ENCODE results near the gene TUBB. TPM values are rescaled to one million over a fixed set of nuclear protein-coding genes. Genes with fewer than 3 reads are reported as not detected.
A peak's percentile ranks its signal among the peaks of the same experiment; 100 is the strongest.

Gene TUBB
- total RNA-seq, 6 experiments from 2014 or later, result 150 to 268 (median 241) TPM

DNA sequence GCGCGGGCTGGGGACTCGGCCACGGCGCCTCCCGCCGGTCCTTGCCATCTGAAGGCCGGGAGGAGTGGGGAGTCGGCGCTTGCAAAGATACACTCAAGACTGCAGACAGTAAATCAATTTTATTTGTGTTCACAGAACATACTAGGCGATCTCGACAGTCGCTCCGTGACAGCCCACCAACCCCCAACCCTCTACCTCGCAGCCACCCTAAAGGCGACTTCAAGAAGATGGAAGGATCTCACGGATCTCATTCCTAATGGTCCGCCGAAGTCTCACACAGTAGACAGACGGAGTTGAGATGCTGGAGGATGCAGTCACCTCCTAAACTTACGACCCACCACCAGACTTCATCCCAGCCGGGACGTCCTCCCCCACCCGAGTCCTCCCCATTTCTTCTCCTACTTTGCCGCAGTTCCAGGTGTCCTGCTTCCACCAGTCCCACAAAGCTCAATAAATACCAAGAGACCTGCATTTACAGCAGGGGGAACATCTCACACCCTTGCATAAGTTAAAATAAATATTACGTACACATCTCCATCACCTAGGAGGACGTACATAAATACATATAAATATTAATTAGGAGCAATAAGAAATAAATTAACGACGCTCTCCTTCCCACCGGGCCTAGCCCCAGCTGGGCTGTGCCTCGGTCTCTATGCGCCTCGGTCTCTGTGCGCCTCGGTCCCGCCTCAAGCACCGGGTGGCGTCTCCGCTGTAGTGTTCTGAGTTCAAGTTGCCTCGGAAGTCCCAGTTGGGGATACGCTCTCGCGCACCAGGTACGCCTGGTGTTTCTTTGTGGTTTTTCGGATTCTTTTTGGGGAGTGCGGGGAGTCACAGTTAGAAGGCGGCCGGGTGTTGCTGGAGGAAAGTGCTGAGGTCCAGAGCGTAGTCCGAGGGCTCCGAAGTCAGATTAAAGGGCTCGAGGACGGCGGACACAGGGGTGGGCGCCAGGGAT lies 23.2 kb downstream of the TUBB start:
- peak; percentile 0 to 20 (median 6) for ATAC-seq
- Histone ChIP-seq H3K4me1 (peaks cover 0 to 16% (median 8%) of the 10 kb centered on the region in 4 donors), H3K4me3 (peak overlapping the region; percentile 82 to 95 (median 93)), H3K27ac (peak overlapping the region; percentile 88 to 98 (median 89)), H3K36me3 (peaks cover 0 to 20% (median 16%) of the 10 kb centered on the region in 4 donors), H3K9me3 (no peaks in the 10 kb centered on the region), H3K27me3 (no peaks in the 10 kb centered on the region)
- WGBS (ENCODE audit: insufficient coverage, low coverage, low lambda C conversion rate, missing lambda C conversion rate), result 0% methylated on average over 28 of the region's 55 CpGs
- DNase-seq, result peak in 2 of 3 donors; percentile 44 to 59
- intact Hi-C loops (cut with DNase I), result no loop called here
- peak; percentile 47 for TF ChIP-seq POLR2A (IDR thresholded peaks at IDR 0.05)
- TF ChIP-seq, protein P1, sequence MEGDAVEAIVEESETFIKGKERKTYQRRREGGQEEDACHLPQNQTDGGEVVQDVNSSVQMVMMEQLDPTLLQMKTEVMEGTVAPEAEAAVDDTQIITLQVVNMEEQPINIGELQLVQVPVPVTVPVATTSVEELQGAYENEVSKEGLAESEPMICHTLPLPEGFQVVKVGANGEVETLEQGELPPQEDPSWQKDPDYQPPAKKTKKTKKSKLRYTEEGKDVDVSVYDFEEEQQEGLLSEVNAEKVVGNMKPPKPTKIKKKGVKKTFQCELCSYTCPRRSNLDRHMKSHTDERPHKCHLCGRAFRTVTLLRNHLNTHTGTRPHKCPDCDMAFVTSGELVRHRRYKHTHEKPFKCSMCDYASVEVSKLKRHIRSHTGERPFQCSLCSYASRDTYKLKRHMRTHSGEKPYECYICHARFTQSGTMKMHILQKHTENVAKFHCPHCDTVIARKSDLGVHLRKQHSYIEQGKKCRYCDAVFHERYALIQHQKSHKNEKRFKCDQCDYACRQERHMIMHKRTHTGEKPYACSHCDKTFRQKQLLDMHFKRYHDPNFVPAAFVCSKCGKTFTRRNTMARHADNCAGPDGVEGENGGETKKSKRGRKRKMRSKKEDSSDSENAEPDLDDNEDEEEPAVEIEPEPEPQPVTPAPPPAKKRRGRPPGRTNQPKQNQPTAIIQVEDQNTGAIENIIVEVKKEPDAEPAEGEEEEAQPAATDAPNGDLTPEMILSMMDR (IDR thresholded peaks at IDR 0.05), result no peak

DNA sequence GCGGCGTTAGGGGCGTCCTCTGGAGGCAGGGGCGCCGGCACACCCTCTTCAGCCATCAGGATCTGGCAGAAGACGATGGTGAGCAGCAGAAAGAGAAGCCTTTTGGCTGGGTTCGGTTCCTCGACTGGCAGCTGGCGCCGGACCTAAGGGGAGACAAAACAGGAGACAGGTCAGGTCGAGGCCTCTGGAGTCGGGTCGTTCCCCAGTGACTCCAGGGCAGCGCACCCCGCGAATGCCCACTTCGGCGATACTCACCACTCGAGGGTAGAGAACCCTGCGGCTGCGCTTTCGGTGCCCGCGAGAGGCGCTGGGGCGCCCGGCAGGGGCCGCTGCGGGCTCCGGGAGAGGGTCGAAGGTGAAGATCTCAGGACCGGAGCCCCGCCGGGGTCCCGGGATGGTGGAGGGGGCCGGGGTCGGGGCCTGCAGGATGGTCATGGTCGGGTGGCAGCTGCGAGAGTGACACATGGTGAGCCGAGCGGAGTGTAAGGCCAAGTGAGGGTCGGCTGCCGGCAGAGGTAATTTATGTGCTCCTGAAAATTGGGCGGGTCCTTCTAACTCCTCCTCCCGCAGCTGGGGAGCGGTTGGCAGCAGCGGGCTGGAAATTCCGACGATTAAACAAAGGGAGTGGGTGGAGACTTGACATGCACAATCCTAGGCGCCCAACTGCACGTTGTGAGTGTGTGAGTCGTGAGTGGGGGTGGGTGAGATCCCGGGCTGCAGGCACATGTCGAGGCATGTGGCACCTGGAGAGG lies 24.1 kb downstream of the TUBB start, which contains the start of gene IER3:
Gene IER3, minus strand, starts transcription at position 494 of the 752 bp plus-strand sequence. Its CDS starts 29 bp downstream, at position 465.
- ATAC-seq (peak; percentile 60 to 68 (median 64)), DNase-seq (peak; percentile 91 to 93 (median 92))
- Histone ChIP-seq H3K36me3 (peaks cover 0 to 13% (median 11%) of the 10 kb centered on the region in 4 donors), H3K9me3 (no peaks in the 10 kb centered on the region), H3K27me3 (no peaks in the 10 kb centered on the region), H3K4me3 (peak within 1 kb of the TSS; percentile 82 to 95 (median 93)), H3K4me1 (peaks cover 0 to 17% (median 8%) of the 10 kb centered on the region in 4 donors), H3K27ac (peak within 1 kb of the TSS; percentile 88 to 98 (median 89))
- 0% methylated on average over 7 of the region's 54 CpGs for WGBS (ENCODE audit: insufficient coverage, low coverage, low lambda C conversion rate, missing lambda C conversion rate)
- intact Hi-C loops (cut with DNase I), result no loop called here
- TF ChIP-seq, protein P1 (IDR thresholded peaks at IDR 0.05), result peak; percentile 44 to 65 (median 51)
- TF ChIP-seq POLR2A (IDR thresholded peaks at IDR 0.05), result peak; percentile 99

DNA sequence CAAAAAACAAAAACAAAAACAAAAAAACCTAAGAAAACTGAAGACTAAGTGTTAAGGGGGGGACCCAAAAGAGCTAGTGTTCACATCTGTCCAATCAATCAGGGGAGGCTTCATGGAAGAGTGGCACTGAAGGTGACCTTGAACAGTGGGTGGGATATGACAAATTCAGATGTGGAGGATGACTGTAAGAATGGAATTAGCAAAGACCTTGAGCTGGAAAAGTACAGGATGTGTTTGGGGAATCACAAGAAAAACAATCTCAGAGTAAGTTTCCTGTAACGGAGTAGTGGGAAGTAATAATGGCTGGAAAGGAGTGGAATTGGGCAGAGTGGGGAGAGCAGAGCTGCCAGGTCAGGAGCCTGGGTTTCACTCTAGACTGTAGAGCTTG lies 27.1 kb downstream of the TUBB start:
- Histone ChIP-seq H3K4me1 (peaks cover 0 to 20% (median 9%) of the 10 kb centered on the region in 4 donors), H3K4me3 (no peak overlapping the region), H3K27me3 (no peaks in the 10 kb centered on the region), H3K36me3 (no peaks in the 10 kb centered on the region), H3K27ac (no peak overlapping the region), H3K9me3 (no peaks in the 10 kb centered on the region)
- DNase-seq (no peak), ATAC-seq (no peak)
- TF ChIP-seq, protein P1 (IDR thresholded peaks at IDR 0.05), result no peak
- no peak for TF ChIP-seq POLR2A (IDR thresholded peaks at IDR 0.05)
- WGBS (ENCODE audit: insufficient coverage, low coverage, low lambda C conversion rate, missing lambda C conversion rate), result 89% methylated on average over 1 of the region's 1 CpG
- intact Hi-C loops (cut with DNase I), result no loop called here

DNA sequence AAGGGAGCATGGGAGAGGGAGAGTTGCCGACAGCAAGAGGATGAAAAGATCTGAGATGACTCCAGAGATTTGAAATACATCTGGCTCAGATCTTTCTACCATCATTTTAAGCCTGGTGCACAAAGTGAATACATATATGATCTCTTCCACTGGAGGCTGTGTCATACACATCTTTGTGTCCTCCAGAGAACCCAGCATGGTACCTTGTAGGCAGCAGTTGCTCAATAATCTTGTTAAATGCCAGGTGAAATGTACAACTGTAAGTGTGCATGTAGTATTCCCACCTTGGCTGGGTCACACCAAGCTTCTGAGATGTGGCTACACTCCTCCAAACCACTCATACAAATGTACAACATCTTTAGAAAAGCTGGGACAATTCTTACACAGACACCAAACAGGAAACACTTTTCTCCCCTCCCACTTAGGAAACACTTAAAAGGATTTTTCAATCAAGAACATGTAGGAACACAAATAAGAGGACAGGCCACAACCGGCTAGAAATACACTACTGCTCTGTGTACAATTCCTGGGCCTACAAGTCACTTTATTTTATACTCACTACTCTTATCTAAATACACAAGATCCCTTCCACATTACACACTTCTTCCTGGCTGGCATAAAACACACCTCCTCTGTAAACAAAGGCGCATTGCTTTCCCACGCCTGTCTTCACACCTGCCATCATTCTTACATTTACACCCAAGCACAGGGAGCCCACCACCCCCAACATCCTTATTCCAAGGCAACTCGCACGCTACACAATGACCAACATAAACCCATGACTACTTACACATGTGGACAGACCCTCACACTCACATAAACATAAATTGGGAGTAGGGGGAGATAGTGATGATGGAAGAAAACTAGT lies 28.0 kb downstream of the TUBB start:
- intact Hi-C loops (cut with DNase I), result no loop called here
- no peaks in the 10 kb centered on the region for H3K27me3 ChIP-seq
- no peaks in the 10 kb centered on the region for H3K36me3 ChIP-seq
- DNase-seq (no peak), ATAC-seq (no peak)
- TF ChIP-seq, protein P1 (IDR thresholded peaks at IDR 0.05), result no peak
- TF ChIP-seq POLR2A (IDR thresholded peaks at IDR 0.05), result no peak
- H3K4me3 ChIP-seq, result no peak overlapping the region
- no peak overlapping the region for H3K27ac ChIP-seq
- H3K9me3 ChIP-seq, result no peaks in the 10 kb centered on the region
- peaks cover 0 to 20% (median 9%) of the 10 kb centered on the region in 4 donors for H3K4me1 ChIP-seq
- WGBS (ENCODE audit: insufficient coverage, low coverage, low lambda C conversion rate, missing lambda C conversion rate), result 74% methylated on average over 6 of the region's 6 CpGs

Data from right lobe of liver (tissue), 6 donors.